Thoracic aorta (tissue), 2 donors: ENCODE measurements around the gene MYO6. TPM values are rescaled to one million over a fixed set of nuclear protein-coding genes. Genes with fewer than 3 reads are reported as not detected.

Experiments
- ATAC-seq: fragments of 150-250 bp; one replicate; pipeline ENCODE4 v1.8.0; 2017; ENCODE audit warnings: low read depth; ENCODE audit not compliant: insufficient number of reproducible peaks, low FRiP score
- DNase-seq: peaks from one replicate; pipeline ENCODE4 v3.0.0-alpha.2; 2020; ENCODE audit warnings: low spot score
- H3K27ac ChIP-seq, 2 donors: fragments of 200-600 bp; sonication (generic); 1 replicate in 1 of 2; 2 replicates in 1 of 2; pipeline ENCODE4 v1.5.1; 2016; ENCODE audit warnings: mild to moderate bottlenecking in 2 of 2, moderate library complexity in 2 of 2
- H3K27me3 ChIP-seq: fragments of 200-600 bp; sonication (generic); replicated peaks from 2 replicates; pipeline ENCODE4 v1.6.0; 2016; ENCODE audit warnings: mild to moderate bottlenecking; ENCODE audit not compliant: insufficient read depth
- H3K36me3 ChIP-seq: fragments of 200-600 bp; sonication (generic); one replicate; pipeline ENCODE4 v1.5.1; 2016
- H3K4me1 ChIP-seq, 2 donors: fragments of 200-600 bp; sonication (generic); 1 replicate in 1 of 2; 2 replicates in 1 of 2; pipeline versions ENCODE4 v1.5.1 to v1.6.0; 2016; ENCODE audit warnings: low read depth in 2 of 2, mild to moderate bottlenecking in 1 of 2; ENCODE audit not compliant: control insufficient read depth in 1 of 2
- H3K4me3 ChIP-seq: fragments of 200-600 bp; sonication (generic); 2 replicates; pipeline ENCODE4 v1.5.1; 2016; ENCODE audit warnings: mild to moderate bottlenecking
- H3K9me3 ChIP-seq: fragments of 200-600 bp; sonication (generic); 2 replicates; pipeline ENCODE4 v1.5.1; 2016
- CTCF ChIP-seq: fragments of 200-600 bp; sonication (generic); IDR thresholded peaks from one replicate; pipeline ENCODE4 v1.5.1; 2019; ENCODE audit warnings: antibody characterized with exemption
- total RNA-seq, 2 donors: library from RNA; depleted of rRNA; stranded (reverse); fragments of >200 nt; gene quantifications; one replicate each; pipeline versions ENCODE4 v1.1.0 to v1.2.3, GENCODE V29; 2016

Gene MYO6
- total RNA-seq, 2 donors from 2014 or later, result 23.8 to 30.1 TPM

- no peaks in the 10 kb centered on the region for H3K27me3 ChIP-seq
- no peak overlapping the region for H3K27ac ChIP-seq
- H3K4me3 ChIP-seq, result no peak overlapping the region
- DNase-seq (no peak), ATAC-seq (no peak)
- TF ChIP-seq CTCF, result no peak
- no peaks in the 10 kb centered on the region for H3K9me3 ChIP-seq
- no peaks in the 10 kb centered on the region for H3K4me1 ChIP-seq
- no peaks in the 10 kb centered on the region for H3K36me3 ChIP-seq
Observed at GRCh38 chr6:75907444-75907843, 158.4 kb downstream of the MYO6 start.

DNA sequence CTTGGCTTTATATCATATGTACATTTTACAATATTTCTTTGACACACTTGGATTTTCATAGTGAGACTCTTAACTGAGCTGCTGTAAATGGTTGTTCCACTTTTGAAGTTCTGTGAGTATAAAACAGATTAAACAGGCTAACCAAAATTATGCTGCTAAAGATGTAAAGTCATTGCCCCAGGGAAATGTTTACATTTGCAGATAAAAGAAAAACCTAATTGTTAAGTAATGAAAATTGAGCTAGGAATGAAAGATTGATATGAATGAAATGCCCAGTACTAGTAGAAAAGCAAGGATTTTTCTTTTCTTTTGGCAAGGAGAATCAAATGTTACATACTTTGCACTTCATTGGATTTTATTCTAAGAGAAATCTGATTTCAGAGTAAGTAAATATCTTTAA lies 164.0 kb downstream of the MYO6 start:
- Histone ChIP-seq H3K36me3 (no peaks in the 10 kb centered on the region), H3K4me1 (no peaks in the 10 kb centered on the region), H3K27ac (no peak overlapping the region), H3K4me3 (no peak overlapping the region), H3K9me3 (no peaks in the 10 kb centered on the region), H3K27me3 (no peaks in the 10 kb centered on the region)
- no peak for TF ChIP-seq CTCF
- DNase-seq (no peak), ATAC-seq (no peak)

DNA sequence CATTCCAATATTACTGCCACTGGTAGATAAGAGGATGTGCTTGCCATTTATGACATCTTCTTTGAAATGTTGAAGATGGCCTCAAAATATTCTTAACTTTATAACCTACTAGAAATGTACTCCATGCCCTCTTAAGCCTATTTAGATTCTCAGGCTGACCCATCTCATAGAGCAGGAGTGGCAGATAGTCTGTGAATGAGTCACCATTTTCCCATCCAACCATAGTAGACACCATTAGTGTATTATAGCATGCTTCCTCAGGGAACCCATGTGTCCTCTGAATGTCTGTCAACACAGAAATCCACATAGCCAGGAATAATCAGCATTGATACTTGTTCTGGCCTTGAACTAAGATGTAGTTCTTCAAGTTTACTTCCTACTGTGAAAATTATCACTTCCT lies 173.2 kb downstream of the MYO6 start:
- ATAC-seq (no peak), DNase-seq (no peak)
- Histone ChIP-seq H3K27ac (no peak overlapping the region), H3K27me3 (no peaks in the 10 kb centered on the region), H3K36me3 (peaks cover 8% of the 10 kb centered on the region), H3K4me3 (no peak overlapping the region), H3K4me1 (no peaks in the 10 kb centered on the region), H3K9me3 (no peaks in the 10 kb centered on the region)
- no peak for TF ChIP-seq CTCF

DNA sequence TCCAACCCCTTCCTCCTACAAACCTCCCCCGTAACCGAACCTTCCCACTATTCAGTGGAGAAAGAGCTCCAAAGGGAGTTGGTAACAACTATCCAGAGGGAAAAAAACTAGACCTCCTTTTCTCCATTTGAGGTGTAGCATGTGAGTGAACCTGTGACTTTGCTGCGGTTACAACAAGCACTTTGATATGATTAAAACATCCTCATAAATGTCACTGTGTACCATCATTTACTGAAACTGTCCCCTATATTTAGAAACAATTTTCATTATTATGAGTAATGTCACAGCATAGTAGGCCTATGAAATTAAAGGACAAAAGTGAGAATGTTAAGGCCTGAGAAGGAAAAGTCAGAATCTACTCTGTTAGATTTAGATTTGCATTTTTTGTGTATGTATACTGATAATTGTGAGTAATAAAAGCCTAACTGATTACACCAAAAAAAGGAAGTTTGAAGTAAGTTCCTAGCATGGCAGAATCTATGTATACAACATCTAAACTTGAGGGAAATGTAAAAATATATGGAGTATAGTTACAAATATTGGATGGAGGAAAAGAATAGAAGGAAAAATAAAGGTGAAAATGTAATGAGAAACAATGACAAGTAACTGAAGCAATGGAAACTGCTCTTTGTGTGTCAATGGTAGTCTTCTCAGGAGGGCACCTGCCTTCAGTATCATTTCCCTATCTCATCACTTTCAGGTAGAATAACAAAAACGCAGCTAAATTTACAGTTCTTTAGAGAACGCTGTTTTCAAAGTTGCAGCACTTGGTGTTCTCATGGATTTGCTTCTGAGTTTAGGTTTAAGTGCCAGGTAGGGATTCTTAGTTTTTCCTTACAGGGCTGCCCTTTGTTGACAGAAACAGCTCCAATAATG lies 177.5 kb downstream of the MYO6 start:
- Histone ChIP-seq H3K27me3 (no peaks in the 10 kb centered on the region), H3K27ac (no peak overlapping the region), H3K4me3 (no peak overlapping the region), H3K4me1 (peaks cover 0 to 12% of the 10 kb centered on the region in 2 donors), H3K36me3 (no peaks in the 10 kb centered on the region), H3K9me3 (no peaks in the 10 kb centered on the region)
- ATAC-seq, result no peak
- DNase-seq, result no peak
- no peak for TF ChIP-seq CTCF

DNA sequence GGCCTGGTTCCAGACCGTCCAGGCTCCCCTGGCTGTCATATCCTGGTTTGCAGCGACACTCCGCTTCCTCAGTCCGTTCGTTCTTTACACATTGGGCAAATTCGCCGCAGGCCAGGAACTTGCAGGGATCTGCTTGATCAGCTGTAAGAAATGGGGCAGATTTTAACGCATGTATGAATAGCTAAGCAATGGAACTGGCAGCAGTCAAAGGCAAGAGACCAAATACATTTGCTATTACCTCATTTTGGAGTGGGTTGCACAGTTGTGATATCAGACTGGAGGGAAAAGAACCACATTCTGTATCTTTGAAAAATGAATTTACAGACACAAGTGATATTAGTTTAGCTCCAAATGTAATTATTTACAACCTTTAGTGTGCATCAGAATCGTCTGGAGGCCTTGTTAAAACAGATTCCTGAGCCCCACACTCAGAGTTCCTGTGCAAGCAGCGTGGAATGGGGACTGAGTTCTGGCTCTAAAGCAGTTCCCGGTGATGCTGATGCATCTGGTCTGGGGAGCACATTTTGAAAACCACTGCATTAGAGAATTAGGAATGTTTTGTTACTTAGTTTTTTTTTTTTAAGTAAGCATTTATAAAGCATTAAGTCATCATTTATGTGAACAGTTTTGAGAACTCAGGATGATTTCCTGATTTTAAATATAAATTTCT lies 182.1 kb downstream of the MYO6 start:
- DNase-seq (no peak), ATAC-seq (peak; percentile 31)
- H3K9me3 ChIP-seq, result no peaks in the 10 kb centered on the region
- no peaks in the 10 kb centered on the region for H3K27me3 ChIP-seq
- peak overlapping the region; percentile 43 to 55 for H3K27ac ChIP-seq
- H3K4me3 ChIP-seq, result no peak overlapping the region
- no peak for TF ChIP-seq CTCF
- no peaks in the 10 kb centered on the region for H3K36me3 ChIP-seq
- H3K4me1 ChIP-seq, result peaks cover 0 to 18% of the 10 kb centered on the region in 2 donors
